LNCaP clone FGC (cell line): ENCODE data around the gene UTF1.

Experiments
- DNase-seq: peaks from one replicate; pipeline ENCODE4 v3.0.0-alpha.2; 2011; ENCODE audit warnings: low read depth
- H3K4me3 ChIP-seq: 2 replicates; pipeline ENCODE4 v1.5.1; 2011; ENCODE audit warnings: mild to moderate bottlenecking, low read depth, low read length, control low read depth
- CTCF ChIP-seq: IDR thresholded peaks from 2 replicates; pipeline ENCODE4 v1.5.1; 2012; ENCODE audit warnings: mild to moderate bottlenecking; ENCODE audit not compliant: control insufficient read depth, insufficient read depth; ENCODE audit errors: extremely low read depth

UTF1 gene

GRCh38 chr10:133254421-133255120 is 24.6 kb downstream of the UTF1 start:
- no peak for TF ChIP-seq CTCF
- no peak for DNase-seq
- no peak overlapping the region for H3K4me3 ChIP-seq

- H3K4me3 ChIP-seq: no peak overlapping the region
- TF ChIP-seq CTCF: no peak
- DNase-seq: no peak
Measured at GRCh38 chr10:133255323-133255722, 25.3 kb downstream of the UTF1 start.

GRCh38 chr10:133257489-133258065 is 27.6 kb downstream of the UTF1 start:
- DNase-seq: peak; percentile 33
- TF ChIP-seq CTCF: peak; percentile 87
- H3K4me3 ChIP-seq: peak overlapping the region; percentile 41

GRCh38 chr10:133258066-133258817 is 28.2 kb downstream of the UTF1 start:
- peak overlapping the region; percentile 41 for H3K4me3 ChIP-seq
- no peak for TF ChIP-seq CTCF
- peak; percentile 84 for DNase-seq

- DNase-seq: no peak
- H3K4me3 ChIP-seq: no peak overlapping the region
- TF ChIP-seq CTCF: no peak
Measured at GRCh38 chr10:133258818-133259601, 29.0 kb downstream of the UTF1 start.

- no peak for TF ChIP-seq CTCF
- no peak for DNase-seq
- H3K4me3 ChIP-seq: no peak overlapping the region
Measured at GRCh38 chr10:133259602-133259989, 29.6 kb downstream of the UTF1 start.
